BLaER1 treated with 17β-estradiol and CSF1 and Interleukin-3, amounts not matched to agents 10 nM and 100 nM (cell line): ENCODE data around the gene KCNIP3.

Source experiments
- H3K27ac ChIP-seq, 11 experiments: shearing (Covaris generic); formaldehyde crosslinking; 2 replicates each; pipeline ENCODE4 v1.8.1; 2022
- H3K27me3 ChIP-seq, 11 experiments: shearing (Covaris generic); formaldehyde crosslinking; 2 replicates each; pipeline ENCODE4 v1.8.1; 2022
- H3K36me3 ChIP-seq, 11 experiments: shearing (Covaris generic); formaldehyde crosslinking; 2 replicates each; pipeline ENCODE4 v1.8.1; 2022
- H3K4me1 ChIP-seq, 10 experiments: shearing (Covaris generic); formaldehyde crosslinking; 2 replicates each; pipeline ENCODE4 v1.8.1; 2022
- H3K4me2 ChIP-seq, 11 experiments: shearing (Covaris generic); formaldehyde crosslinking; 2 replicates each; pipeline ENCODE4 v1.8.1; 2022
- H3K4me3 ChIP-seq, 10 experiments: shearing (Covaris generic); formaldehyde crosslinking; 2 replicates each; pipeline ENCODE4 v1.8.1; 2022
- H3K9ac ChIP-seq, 11 experiments: shearing (Covaris generic); formaldehyde crosslinking; 2 replicates each; pipeline ENCODE4 v1.8.1; 2022
- H3K9me3 ChIP-seq, 11 experiments: shearing (Covaris generic); formaldehyde crosslinking; replicated peaks in 1 of 11; 2 replicates each; pipeline ENCODE4 v1.8.1; 2022
- H4K20me1 ChIP-seq, 11 experiments: shearing (Covaris generic); formaldehyde crosslinking; 2 replicates each; pipeline ENCODE4 v1.8.1; 2022
- Cebpa-rat ChIP-seq, 11 experiments: shearing (Covaris generic); IDR thresholded peaks; 2 replicates each; pipeline ENCODE4 v1.8.1; 2022

KCNIP3 gene

GRCh38 chr2:95287806-95288205 is 9.3 kb upstream of the KCNIP3 start:
- no peak overlapping the region for H3K9ac ChIP-seq
- no peak overlapping the region for H3K4me2 ChIP-seq
- peaks cover 0 to 6% (median 0%) of the 10 kb centered on the region in 11 experiments; a peak in 1 of 22 replicates for H4K20me1 ChIP-seq
- TF ChIP-seq Cebpa-rat (IDR thresholded peaks at IDR 0.05) = no peak
- H3K4me1 ChIP-seq = no peaks in the 10 kb centered on the region
- H3K27ac ChIP-seq = no peak overlapping the region
- no peaks in the 10 kb centered on the region for H3K36me3 ChIP-seq
- H3K4me3 ChIP-seq = no peak overlapping the region
- H3K27me3 ChIP-seq = no peaks in the 10 kb centered on the region
- peaks cover 24 to 32% (median 29%) of the 10 kb centered on the region in 11 experiments for H3K9me3 ChIP-seq

DNA sequence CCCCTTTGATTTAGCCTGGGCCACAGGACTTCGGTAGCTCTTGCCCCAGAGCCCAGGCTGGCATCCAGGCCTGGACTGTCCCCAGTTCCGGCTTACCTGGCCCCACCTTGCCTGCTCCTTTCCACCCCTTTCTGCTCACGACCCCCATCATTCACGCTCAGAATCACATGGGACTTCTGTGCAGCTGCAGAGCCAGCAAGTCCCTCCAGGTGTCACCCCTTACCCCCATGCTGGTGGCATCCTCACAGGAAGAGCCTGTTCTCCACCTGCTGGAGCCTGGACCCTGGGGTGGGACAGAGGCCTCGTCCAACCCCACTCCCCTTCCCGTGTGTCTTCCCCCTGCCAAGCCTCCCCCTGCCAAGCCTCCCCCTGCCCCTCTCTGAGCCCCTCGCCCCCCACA is 7.9 kb upstream of the KCNIP3 start:
- Histone ChIP-seq H3K9me3 (peaks cover 24 to 37% (median 31%) of the 10 kb centered on the region in 11 experiments), H3K4me3 (no peak overlapping the region), H3K4me1 (no peaks in the 10 kb centered on the region), H3K27ac (no peak overlapping the region), H3K36me3 (no peaks in the 10 kb centered on the region), H3K9ac (no peak overlapping the region), H4K20me1 (peaks cover 0 to 6% (median 0%) of the 10 kb centered on the region in 11 experiments; a peak in 1 of 22 replicates), H3K4me2 (no peak overlapping the region), H3K27me3 (no peaks in the 10 kb centered on the region)
- TF ChIP-seq Cebpa-rat (IDR thresholded peaks at IDR 0.05) = no peak

DNA sequence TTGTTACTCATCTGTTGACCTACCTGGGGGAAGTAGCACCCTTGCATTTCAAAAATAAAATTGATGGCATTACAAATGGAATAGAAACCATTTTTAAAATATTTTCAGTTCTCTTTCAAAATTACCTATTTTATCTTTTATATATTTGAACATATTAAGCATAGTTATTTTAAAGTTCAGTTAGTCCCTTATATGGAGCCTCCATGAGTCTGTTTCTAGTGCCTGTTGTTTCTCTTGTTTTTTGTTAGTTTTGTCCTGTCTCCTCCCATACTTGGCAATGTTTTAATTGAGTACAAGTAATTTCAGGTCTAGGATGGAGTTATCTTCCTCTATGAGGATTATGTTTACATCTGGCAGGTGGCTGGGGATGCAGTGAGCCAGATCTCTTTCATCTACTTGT is 5.9 kb upstream of the KCNIP3 start:
- no peak overlapping the region for H3K27ac ChIP-seq
- H3K36me3 ChIP-seq = no peaks in the 10 kb centered on the region
- peaks cover 24 to 37% (median 31%) of the 10 kb centered on the region in 11 experiments for H3K9me3 ChIP-seq
- H3K4me3 ChIP-seq = no peak overlapping the region
- no peak for TF ChIP-seq Cebpa-rat (IDR thresholded peaks at IDR 0.05)
- no peak overlapping the region for H3K4me2 ChIP-seq
- H4K20me1 ChIP-seq = no peaks in the 10 kb centered on the region
- no peak overlapping the region for H3K9ac ChIP-seq
- H3K27me3 ChIP-seq = no peaks in the 10 kb centered on the region
- H3K4me1 ChIP-seq = no peaks in the 10 kb centered on the region

DNA sequence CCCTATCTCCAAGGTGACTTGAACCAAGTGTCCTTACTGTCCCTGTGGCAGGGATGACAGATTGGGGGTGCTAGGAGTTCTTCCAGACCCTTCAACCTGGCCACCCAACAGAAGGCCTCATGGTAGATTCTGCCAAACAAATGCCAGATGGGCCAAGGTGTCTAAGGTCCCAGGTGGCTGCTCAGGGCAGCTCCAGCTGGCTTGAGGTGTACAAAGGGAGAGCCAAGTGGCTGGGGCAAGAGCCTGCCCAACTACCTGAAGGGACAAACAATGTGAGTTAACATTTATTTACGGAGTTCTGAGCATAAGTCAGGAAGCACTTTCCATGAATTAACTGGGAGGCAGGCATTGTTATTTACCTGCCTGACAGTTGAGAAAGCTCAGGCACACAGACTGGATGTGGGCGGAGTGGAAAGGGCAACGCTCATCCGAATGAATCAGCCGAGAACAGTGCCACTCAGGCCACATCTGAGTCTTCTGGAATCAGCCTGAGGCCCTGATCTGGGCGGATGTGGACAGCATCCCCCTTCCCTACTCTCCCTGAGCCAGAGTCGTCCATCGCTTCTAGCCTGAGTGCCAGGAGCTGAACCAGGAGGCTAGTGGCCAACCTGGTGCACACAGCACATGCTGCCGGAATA is 4.4 kb upstream of the KCNIP3 start:
- Histone ChIP-seq H4K20me1 (no peaks in the 10 kb centered on the region), H3K27ac (no peak overlapping the region), H3K4me1 (no peaks in the 10 kb centered on the region), H3K27me3 (no peaks in the 10 kb centered on the region; a peak in 1 of 22 replicates), H3K36me3 (no peaks in the 10 kb centered on the region), H3K4me3 (no peak overlapping the region), H3K4me2 (no peak overlapping the region), H3K9me3 (peaks cover 24 to 37% (median 31%) of the 10 kb centered on the region in 11 experiments), H3K9ac (no peak overlapping the region)
- no peak for TF ChIP-seq Cebpa-rat (IDR thresholded peaks at IDR 0.05)

DNA sequence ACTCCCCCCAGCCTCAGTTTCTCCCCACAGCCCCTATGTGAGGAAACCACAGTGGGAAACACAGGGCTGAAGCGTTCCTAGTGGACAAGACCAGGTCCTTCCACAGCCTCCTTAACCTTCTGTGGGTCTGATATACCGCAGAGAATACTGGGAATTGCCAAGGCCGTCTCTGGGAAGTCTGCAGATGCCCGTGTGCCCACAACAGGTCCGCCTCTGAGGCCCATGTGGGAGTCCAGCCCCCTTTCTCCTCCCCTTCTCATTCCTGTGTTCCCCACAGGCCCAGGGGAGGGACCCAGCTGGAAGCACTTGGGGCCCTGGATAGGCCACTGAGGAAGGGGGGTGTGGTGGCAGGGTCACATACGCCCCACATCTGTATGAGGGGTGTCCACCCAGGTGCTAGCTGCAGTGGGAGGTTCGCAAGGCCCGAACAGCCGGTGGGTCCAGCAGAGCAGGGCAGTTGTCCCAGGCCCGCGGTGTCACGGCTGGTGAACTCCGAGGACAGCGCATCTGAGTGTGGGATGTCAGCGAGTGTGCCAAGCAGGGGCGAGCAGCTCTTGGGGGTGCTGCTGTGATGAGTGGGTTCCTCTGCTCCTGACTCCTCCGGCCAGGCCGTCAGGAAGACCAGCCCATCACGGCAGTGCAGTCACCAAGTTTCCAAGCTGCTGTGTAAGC is 2.4 kb upstream of the KCNIP3 start:
- no peak for TF ChIP-seq Cebpa-rat (IDR thresholded peaks at IDR 0.05)
- peaks cover 24 to 35% (median 31%) of the 10 kb centered on the region in 11 experiments for H3K9me3 ChIP-seq
- H4K20me1 ChIP-seq = no peaks in the 10 kb centered on the region; a peak in 2 of 22 replicates
- no peaks in the 10 kb centered on the region for H3K36me3 ChIP-seq
- peaks cover 0 to 6% (median 0%) of the 10 kb centered on the region in 10 experiments; a peak in 1 of 20 replicates for H3K4me1 ChIP-seq
- H3K27ac ChIP-seq = no peak overlapping the region
- no peak overlapping the region for H3K4me2 ChIP-seq
- H3K4me3 ChIP-seq = no peak overlapping the region
- no peak overlapping the region for H3K9ac ChIP-seq
- H3K27me3 ChIP-seq = no peaks in the 10 kb centered on the region; a peak in 1 of 22 replicates

GRCh38 chr2:95295376-95295775 is 1.8 kb upstream of the KCNIP3 start:
- TF ChIP-seq Cebpa-rat (IDR thresholded peaks at IDR 0.05) = no peak
- H3K9me3 ChIP-seq = peaks cover 21 to 29% (median 24%) of the 10 kb centered on the region in 11 experiments
- H3K9ac ChIP-seq = no peak overlapping the region
- no peaks in the 10 kb centered on the region; a peak in 1 of 22 replicates for H3K27me3 ChIP-seq
- no peaks in the 10 kb centered on the region for H3K36me3 ChIP-seq
- no peak overlapping the region for H3K27ac ChIP-seq
- H3K4me3 ChIP-seq = no peak overlapping the region
- no peak overlapping the region for H3K4me2 ChIP-seq
- no peaks in the 10 kb centered on the region; a peak in 2 of 22 replicates for H4K20me1 ChIP-seq
- H3K4me1 ChIP-seq = peaks cover 0 to 7% (median 0%) of the 10 kb centered on the region in 10 experiments; a peak in 2 of 20 replicates

DNA sequence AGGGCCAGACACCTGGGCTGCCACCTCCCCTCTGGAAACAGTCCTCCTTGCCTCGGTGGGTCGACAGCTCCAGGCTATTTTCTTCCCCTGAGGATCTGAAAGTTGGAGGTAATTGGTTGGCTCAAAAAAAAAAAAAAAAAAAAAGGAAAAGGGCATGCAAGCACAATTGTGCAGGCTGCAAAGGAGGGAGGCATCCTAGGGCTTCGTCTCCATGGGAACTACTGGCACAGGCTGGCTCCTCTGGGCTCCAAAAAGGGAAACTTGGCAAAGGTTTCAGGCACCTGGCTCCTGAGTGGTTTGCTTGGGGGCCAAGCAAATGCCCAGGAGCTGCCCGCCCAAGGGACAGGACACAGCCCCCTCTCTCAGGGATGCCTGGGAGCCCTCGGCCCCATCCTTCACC is 1.1 kb upstream of the KCNIP3 start:
- H3K36me3 ChIP-seq = no peaks in the 10 kb centered on the region
- no peak overlapping the region for H3K4me3 ChIP-seq
- peaks cover 0 to 6% (median 0%) of the 10 kb centered on the region in 11 experiments; a peak in 3 of 22 replicates for H4K20me1 ChIP-seq
- no peak for TF ChIP-seq Cebpa-rat (IDR thresholded peaks at IDR 0.05)
- H3K4me1 ChIP-seq = peaks cover 0 to 11% (median 0%) of the 10 kb centered on the region in 10 experiments; a peak in 7 of 20 replicates
- peaks cover 15 to 22% (median 18%) of the 10 kb centered on the region in 11 experiments for H3K9me3 ChIP-seq
- no peak overlapping the region for H3K9ac ChIP-seq
- H3K4me2 ChIP-seq = no peak overlapping the region
- H3K27ac ChIP-seq = no peak overlapping the region
- H3K27me3 ChIP-seq = no peaks in the 10 kb centered on the region; a peak in 1 of 22 replicates

DNA sequence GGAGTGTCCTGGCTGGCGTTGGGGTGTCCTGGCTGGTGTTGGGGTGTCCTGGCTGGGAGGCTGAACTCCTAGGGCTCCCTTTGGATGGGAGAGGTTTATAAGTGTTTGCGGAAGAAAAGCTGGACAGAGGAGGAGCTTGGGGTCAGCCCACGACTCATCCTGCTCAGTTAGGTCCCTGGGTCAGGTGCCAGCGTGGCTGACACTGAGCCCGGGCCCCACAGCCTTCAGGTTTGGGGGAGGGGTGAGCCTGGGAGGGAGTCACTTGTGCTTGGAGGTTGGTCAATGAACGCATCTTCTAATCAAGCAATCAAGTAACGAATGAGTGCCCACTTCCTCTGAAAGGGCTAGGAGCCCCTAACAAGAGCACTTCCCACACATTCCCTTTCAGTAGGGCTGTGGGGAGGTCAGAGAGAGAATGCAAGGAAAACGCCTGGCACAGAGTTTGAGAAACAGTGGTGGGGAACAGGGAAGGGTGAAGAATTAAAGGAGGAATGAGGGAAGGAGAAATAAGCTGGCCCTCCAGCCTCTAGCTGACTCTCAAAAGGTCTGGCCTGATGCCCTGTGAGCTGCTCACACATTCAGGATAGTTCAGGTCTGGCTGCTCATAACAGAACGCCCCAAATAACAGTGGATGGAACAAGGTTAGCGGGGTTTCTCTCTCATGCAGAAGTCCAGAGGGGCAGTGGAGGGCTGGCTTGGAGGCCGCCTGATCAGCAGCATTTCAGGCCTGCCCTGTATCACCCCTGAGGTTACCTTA is 670 bp downstream of the KCNIP3 start:
- peaks cover 0 to 4% (median 0%) of the 10 kb centered on the region in 11 experiments; a peak in 2 of 22 replicates for H3K9me3 ChIP-seq
- TF ChIP-seq Cebpa-rat (IDR thresholded peaks at IDR 0.05) = no peak
- H3K27me3 ChIP-seq = no peaks in the 10 kb centered on the region; a peak in 1 of 22 replicates
- H3K4me3 ChIP-seq = no peak overlapping the region
- H3K9ac ChIP-seq = no peak overlapping the region
- H3K36me3 ChIP-seq = no peaks in the 10 kb centered on the region
- H3K27ac ChIP-seq = no peak overlapping the region
- H3K4me2 ChIP-seq = no peak overlapping the region
- peaks cover 9 to 26% (median 11%) of the 10 kb centered on the region in 10 experiments; a peak in 19 of 20 replicates for H3K4me1 ChIP-seq
- peaks cover 0 to 8% (median 0%) of the 10 kb centered on the region in 11 experiments; a peak in 3 of 22 replicates for H4K20me1 ChIP-seq
